Activated naive CD4-positive, alpha-beta T cell treated with anti-CD3 and anti-CD28 coated beads, Interleukin-2, amount 50 U/mL, for 16 hours (primary cell): ENCODE data around the gene ALDH6A1.

Experiments used
- DNase-seq: peaks from one replicate; pipeline ENCODE4 v3.0.0-alpha.2; 2020

The ALDH6A1 gene

DNA sequence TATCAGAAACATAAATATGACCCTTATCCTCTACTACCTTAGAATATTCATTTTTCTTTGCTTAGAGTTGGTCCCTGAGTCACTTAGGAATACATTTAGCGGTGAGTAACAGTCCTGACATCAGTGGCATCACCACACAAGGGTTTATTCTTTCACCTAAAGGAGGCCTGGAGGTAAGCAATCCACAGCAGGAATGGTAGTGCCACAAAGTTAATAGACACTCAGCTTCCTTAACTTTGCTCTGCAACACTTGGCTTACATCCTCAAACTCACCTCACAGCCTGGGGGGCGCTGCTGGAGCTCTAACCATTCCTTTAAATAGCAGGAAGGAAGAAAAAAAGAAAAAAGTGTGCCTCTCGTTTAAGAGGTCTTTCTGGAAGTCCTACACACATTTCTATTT, 36.0 kb downstream of the ALDH6A1 start:
- DNase-seq, result no peak

DNA sequence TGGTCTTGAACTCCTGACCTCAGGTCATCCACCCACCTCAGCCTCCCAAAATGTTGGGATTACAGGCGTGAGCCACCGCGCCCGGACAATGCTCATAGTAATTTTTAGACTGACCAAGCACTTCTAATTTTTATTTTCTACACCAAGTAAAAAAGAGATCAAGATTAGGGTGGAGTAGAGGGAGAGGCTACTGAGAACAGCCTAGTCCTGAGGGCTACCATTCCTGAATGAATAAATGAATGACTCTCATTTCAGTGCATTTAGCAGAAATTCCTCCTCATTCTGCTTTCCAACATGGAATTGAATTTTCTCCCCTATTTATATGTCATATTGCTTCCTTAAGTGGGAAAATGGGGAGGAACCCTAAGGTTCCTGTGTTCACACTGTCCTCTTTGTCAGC, 38.7 kb downstream of the ALDH6A1 start:
- no peak for DNase-seq

DNA sequence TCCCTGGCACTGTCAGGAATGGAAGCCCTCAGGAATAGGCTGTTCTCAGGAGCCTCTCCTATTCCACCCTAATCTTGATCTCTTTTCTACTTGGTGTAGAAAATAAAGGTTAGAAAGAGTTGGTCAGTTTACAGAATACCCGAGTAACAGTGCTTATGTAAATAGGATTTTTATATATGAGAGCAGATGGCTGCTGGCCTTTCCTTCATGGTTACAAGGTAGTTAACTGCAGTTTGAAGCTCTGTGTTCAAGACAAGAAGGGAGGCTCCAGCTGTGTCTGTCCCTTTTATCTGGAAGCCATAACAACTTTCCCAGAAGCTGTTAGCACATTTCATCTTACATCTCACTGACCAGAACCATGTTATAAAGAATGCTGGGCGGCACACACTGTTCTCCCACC, 42.0 kb downstream of the ALDH6A1 start:
- no peak for DNase-seq

DNA sequence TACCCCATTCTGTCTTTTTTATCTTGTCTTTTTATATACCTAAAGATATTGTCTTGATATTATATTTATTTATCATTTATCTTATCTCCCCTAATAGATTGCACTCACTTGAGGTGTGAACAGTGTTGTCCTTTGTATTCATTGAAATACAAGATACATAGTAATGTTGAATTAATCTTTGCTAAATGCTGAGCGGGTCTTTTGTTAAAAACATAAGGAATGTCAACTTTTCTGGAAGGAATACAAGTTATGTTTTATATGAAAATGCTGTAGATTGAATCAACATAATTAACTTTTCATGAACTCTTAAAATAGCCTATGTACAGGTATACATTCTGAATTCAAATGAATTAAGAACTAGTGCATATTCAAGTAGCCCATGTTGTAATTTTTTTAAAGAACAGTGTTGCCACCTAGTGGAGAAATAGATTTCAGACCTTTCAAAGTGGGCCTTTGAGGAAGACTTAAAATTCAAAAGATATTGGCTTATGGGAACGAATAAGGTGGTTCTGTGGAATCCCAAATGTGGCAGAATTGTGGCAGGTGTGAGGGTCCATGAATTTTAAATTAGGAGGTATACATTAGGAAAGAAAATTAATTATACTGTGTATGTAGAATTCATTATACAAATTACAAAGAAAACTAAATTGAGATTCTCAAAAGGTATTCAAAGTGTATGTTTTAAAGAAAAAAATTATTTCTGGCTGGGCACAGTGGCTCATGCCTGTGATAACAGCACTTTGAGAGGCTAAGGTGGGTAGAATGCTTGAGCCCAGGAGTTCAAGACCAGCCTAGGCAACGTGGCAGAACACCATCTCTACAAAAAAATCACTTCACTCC, 46.0 kb downstream of the ALDH6A1 start:
- DNase-seq, result no peak

DNA sequence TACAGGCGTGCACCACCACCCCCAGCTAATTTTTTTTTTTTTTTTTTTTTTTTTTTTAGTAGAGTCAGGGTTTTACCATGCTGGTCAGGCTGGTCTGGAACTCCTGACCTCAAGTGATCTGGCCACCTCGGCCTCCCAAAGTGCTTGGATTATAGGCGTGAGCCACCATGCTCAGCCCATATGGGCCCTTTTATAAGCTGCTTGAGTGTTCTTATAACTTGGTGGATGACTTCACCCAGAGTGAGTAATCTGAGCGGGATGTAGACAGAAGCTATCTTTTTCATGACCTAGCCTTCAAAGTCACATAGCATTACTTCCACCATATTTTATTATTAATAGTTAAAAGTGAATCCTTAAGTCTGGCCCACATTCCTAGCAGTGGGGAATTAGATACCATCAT, 48.7 kb downstream of the ALDH6A1 start:
- no peak for DNase-seq

DNA sequence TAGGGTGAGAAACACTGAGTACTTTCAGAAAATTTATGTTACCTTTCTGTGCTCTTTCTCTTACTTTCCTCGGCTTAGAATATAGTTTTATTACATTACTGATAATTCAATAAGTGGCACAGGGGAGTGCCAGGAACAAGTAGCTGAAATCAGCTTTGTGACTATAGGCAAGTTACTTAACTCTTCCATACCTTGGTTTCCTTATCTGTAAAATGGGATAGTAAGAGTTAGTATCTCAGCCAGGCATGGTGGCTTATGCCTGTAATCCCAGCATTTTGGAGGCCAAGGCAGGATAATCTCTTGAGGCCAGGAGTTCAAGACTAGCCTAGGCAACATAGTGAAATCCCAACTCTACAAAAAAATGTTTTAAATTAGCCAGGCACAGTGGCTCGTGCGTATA, 49.7 kb downstream of the ALDH6A1 start:
- no peak for DNase-seq

DNA sequence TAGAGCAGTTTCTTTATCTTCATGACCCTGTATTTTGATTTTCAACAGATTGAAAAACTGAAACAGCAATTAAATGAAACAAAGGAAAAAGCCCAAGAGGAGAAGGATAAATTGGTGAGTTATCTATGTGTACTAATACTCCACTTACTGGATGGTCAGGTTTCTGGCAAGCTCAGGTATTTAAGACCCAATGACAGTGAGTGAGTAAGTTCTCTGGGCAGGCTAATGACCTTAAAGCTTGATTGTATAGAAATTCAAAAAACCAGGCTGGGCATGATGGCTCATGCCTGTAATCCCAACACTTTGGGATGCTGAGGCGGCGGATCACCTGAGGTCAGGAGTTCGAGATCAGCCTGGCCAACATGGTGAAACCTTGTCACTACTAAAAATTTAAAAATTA, 55.1 kb downstream of the ALDH6A1 start:
- DNase-seq, result no peak

DNA sequence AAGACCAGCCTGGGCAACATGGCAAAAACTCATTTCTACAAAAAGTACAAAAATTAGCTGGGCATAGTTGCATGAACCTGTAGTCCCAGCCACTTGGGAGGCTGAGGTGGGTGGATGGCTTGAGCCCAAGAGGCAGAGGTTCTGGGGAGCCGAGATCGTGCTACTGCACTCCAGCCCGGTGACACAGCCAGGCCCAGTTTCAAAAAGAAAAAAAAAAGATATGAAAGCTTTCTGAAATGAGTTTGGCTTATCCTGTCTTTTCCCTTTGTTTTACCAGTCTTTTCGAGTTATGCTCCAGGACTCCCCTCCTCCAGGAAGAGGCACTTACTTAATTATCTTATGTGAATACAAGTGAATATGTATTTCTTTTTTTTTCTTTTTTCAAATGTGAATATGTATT, 61.9 kb downstream of the ALDH6A1 start:
- DNase-seq, result no peak

DNA sequence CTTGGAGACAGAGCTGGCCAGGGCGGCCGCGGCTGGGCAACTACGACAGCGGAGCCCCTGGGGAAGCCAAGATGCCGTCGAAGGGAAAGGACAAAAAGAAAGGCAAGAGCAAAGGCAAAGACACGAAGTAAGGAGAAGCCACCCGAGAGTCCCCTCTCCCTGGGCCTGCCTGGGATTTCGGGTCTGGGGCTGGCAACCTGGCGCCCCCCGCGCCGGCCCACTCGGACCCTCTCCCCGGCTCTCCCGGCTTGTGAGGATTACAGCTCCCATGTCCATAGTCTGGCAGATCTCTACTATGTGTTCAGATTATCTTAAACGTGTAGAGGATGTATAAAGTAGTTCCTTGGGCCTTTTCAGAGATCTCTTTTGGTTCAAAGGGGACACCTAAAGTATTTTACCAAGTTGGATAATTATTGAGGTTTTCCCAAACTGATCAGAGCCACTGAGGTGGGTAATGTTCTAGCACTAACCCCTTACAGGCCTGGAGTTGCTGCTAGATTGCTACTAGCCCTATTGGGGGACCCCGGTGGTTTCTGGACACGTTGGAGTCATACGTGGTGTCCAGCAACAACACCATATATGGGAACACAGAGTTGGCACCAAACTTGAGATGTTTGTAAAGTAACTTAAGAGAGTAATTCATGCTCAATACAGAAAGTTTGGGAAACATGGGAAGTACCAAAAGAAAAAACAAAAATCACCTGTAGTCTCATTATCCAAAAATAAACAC, 64.7 kb downstream of the ALDH6A1 start:
- DNase-seq, result no peak

DNA sequence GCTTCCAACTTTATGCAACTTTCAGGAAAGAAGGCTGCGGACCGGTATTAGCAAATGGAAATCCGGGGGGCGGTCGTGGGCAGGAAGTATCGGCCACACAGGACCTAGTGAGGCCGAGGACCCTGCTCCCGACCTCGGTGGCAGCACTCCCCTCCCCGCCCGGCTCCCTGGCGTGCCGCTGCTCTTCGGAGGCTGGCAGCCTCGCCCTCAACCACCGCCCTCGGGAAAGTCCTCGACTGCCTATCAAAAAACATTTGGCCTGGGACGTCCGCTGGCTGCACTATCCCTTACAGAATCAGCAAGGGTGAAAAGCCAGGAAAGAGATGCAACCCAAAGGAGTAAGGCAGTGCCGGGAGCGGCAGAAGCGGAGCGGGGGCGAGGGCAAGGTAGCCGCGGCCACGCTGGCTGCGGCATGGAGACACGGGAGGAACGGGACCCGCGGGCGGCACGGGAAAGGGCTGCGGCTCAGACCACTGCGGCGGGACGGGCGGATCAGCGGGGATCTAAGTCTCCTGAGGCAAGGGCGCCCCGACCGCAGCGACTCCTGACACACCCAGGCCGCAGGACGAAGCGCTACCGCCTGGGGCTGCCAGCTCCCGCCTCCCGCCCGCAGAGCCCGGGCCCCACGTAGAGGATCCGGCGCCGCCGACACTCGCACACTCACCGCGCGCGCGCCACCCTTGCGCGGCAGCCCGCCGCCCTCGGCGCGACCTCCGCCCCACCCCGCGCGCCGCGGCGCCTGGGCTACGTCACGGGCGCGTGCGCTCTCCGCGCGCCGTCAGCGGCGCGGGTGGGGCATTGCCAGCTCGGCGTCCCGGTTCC, 65.5 kb downstream of the ALDH6A1 start, which contains the start of the genes BBOF1 and ENTPD5:
BBOF1 (plus strand) TSS at position 764 of the 822 bp plus-strand sequence. CDS start 130 bp downstream, outside the sequence.
ENTPD5 (minus strand) TSS at position 703 of the 822 bp plus-strand sequence. CDS start 31,186 bp downstream, outside the sequence.
- peak; percentile 86 for DNase-seq

DNA sequence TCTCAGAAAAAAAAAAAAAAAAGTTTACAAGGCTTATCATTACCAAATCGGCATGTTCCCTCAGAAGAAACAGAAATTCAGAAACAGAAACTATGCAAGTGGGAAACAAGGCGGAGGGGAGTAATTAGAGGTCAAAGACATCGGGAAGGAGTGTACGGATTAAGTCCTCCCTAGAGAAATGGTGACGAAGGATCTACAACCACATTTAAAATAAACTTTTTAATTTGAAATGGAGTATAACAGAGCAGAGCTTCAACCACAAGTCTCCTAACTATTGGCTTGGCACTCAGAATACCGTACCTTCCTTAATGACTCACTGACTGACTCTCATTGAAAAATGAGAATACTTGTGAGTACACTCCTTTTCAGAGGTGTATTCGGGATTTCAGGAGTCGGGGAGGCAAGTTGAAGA, 66.1 kb downstream of the ALDH6A1 start:
- DNase-seq, result no peak

DNA sequence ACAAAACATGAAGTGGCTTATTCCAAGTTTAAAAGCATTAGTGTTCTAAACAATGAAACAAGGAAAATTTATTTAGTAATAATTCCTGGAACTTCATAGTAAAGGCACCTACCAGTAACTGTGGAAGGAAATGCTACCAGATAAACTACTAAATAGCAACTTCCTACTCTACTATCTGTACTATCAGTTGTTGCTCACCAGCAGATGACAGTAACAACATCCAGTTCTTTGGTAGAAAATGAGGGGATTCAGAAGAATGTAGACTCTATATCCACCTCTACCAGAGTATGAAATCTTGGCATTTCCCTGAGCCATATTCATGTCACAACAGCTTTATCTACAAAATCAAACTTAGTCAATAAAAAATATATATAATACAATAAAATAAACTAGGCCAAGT, 68.3 kb downstream of the ALDH6A1 start:
- no peak for DNase-seq

DNA sequence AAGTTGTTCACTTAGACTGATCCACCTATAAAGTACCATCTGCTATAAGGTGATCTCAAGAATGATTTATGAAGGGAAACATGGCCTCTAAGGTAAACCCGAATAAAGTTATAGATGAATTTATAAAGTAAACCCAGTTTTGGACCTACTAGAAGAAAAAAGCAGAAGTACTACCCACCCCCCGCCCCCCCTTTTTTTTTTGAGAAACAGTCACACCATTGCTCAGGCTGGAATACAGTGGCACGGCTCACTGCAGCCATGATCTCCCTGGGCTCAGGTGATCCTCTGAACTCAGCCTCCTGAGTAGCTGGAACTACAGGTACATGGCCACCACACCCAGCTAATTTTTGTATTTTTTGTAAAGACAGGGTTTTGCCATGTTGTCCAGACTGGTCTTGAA, 69.1 kb downstream of the ALDH6A1 start:
- DNase-seq, result no peak

DNA sequence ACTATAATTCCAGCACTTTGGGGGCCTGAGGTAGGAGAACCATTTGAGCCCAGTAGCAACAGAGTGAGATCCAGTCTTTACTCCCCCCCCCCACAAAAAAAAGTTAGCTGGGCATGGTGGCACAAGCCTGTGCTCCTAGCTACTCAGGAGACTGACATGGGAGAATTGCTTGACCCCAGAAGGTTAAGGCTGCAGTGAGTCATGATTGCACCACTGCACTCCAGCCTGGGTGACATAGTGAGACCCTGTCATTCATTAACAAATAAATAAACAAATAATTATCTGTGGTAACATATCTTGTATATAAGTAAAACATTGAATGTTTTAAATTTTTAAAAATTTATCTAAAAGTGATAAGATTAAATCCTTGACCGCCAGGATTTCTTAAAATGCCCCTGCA, 70.0 kb downstream of the ALDH6A1 start:
- no peak for DNase-seq

DNA sequence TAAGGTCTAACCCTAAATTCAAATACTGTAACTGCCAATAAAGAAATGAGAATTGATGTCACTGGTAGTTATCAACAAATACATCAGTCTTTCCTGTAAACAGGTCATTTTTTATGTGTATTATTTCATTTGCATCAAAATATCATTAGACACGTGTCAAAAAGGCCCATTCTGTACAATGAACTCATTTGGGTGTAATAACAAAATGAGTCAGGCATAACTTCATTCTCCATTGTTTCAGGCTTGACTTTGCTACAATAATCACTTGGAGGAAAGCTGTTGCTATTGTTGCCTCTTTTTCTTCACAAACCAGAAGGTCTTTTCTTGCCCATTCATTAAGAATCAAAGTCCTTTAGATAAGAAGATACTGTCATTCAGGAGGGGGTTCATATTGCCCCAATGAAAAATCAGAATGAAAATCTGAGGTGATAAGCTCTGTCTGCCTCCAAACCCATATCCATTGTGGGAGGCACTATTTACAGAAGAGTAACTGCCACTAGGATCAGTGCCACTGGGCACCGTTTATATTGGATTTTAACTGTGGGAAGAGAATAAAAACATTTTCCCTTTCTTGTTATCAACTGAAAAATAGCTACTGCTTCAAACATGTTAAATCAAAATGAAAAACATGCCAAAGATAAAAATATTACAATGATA, 75.3 kb downstream of the ALDH6A1 start:
- no peak for DNase-seq
